Renal pelvis (tissue), 4 donors: ENCODE data around the gene UBR2. TPM values are rescaled to one million over a fixed set of nuclear protein-coding genes. Genes with fewer than 3 reads are reported as not detected.
"Not testable (repeated sequence)": the region's sequence is repeated elsewhere in the genome, so short reads cannot be mapped to it uniquely, and the experiment has no call there.

Experiments
- DNase-seq: peaks from one replicate; pipeline ENCODE4 v3.0.0-alpha.2; 2013
- polyA plus RNA-seq, 3 donors: library from polyadenylated mRNA; unstranded; fragments of 120-200 nt; gene quantifications; one replicate each; pipeline ENCODE4 v1.2.1, GENCODE V29; 2013; ENCODE audit not compliant: insufficient read length in 3 of 3

UBR2 gene
- polyA plus RNA-seq, 3 donors = 25.3 to 35.9 (median 30.7) TPM

DNA sequence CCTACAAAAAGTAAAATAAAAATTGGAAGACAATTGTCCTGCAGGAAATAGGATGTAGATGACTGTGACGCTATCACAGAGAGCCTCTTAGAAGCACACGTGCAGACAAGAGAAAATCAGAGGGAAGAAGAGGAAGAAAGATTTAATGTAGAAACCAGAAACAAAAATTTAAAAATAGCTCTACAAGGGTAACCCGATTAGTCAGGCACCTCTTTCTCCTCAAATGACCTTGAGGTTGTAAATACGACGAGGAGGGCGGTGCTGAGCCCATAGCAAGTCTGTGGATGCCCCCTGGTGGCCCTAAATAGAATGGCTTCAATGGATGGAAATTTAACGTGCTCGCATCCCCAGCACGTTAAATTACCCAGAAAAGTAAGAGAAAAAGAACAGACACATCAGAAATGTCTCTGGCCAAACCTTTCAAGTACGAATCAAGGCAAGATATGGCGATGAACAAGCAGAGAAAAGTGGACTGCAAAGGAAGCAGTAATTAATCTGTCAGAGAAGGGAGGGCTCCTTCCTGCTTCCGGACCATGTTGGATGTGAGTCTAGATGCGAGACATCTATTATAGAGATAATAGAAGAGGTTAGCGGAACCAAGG, 162.8 kb downstream of the UBR2 start:
- peak; percentile 85 for DNase-seq

DNA sequence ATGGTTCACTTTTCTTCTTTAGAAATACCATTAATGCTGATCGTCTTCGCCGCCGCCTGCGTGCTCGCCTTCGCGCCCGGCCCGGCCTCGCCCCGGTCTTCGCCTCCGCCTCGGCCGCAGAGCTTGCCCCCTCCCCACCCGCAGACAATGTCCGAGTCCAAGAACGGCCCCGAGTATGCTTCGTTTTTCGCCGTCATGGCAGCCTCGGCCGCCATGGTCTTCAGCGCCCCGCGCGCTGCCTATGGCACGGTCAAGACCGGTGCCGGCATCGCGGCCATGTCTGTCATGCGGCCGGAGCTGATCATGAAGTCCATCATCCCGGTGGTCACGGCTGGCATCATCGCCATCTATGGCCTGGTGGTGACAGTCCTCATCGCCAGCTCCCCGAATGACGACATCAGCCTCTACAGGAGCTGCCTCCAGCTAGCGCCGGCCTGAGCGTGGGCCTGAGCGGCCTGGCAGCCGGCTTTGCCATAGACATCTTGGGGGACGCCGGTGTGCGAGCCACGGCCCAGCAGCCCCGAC, 163.3 kb downstream of the UBR2 start:
- no peak for DNase-seq

DNA sequence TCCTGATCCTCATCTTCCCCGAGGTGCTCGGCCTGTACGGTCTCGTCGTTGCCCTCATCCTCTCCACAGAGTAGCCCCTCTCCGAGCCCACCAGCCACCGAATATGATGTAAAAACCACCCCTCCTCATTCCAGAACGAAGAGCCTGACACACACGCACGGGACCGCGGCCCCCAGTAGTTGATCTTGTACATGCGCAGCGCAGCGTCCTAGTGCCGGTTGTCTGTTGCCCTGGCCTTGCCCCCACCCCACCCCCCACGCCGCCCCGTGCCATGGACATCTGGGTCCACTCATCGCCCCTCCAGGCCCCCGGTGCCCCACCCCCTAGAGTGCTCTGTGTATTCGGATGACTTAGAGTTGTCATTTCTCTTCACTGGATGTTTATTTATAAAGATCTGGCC, 163.8 kb downstream of the UBR2 start:
- no peak for DNase-seq

DNA sequence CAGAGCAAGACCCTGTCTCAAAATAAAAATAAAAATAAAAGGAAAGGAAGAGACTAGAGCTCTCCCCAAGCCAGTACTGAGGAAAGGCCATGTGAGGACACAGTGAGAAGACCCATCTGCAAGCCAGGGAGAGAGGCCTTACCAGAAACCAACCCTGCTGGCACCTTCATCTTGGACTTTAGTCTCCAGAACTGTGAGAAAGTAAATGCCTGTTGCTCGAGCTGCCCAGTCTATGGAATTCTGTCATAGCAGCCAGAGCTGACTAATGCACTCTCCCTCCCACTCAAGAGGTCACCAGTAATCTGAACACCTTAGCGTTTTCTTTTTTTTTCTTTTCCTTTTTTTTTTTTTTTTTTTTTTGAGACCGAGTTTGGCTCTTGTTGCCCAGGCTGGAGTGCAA, 165.9 kb downstream of the UBR2 start:
- no peak for DNase-seq

DNA sequence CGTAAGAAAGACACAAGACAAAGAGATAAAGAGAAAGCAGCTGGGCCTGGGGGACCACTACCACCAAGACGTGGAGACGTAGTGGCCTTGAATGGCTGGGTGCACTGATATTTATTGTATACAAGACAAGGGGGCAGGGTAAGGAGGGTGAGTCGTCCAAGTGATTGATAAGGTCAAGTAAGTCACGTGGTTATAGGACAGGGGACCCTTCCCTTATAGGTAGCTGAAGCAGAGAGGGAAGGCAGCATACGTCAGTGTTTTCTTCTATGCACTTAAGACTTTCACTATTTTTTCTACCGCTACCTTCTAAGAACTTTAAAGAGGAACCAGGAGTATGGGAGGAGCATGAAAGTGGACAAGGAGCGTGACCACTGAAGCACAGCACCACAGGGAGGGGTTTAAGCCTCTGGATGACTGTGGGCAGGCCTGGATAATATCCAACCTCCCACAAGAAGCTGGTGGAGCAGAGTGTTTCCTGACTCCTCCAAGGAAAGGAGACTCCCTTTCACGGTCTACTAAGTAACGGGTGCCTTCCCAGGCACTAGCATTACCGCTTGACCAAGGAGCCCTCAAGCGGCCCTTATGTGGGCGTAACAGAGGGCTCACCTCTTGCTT, 170.1 kb downstream of the UBR2 start:
- DNase-seq = not testable (repeated sequence)

DNA sequence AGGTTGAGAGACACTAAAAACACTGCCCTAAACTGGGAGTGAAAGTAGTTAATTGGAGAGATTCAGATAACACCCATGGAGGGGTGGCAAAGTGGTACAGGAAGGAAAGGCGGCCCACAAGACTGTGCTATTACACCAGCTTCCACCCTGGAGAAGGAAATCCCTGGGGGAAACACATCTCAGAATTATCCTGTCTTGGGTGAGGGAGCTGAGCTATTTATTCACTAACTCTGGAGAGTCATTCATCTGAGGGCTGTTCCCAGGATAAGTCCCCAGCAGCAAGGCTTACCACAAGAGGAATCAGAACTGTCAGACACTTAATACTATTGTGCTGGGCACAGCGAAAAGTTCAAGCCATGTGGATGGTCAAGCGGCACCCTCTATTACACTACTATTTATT, 172.1 kb downstream of the UBR2 start:
- DNase-seq = no peak

DNA sequence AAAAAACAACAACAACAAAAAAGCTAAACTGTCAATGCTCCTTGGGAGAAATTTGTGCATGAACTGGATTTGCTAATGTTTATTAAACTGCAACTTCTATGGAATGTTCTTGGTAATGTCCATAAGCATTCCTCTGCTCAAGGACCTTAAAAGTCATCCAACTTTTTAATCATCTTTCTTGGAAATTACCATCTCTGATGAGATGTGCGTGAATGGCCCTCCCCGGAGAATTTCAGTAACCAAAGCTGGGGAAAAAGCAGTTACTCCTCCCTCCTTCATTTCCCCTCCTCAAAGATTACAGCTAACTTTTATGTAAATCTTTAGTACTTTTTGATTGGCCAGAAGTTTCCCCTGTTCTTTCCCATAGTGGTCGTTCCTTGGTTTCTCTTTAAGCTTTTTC, 176.9 kb downstream of the UBR2 start:
- no peak for DNase-seq

DNA sequence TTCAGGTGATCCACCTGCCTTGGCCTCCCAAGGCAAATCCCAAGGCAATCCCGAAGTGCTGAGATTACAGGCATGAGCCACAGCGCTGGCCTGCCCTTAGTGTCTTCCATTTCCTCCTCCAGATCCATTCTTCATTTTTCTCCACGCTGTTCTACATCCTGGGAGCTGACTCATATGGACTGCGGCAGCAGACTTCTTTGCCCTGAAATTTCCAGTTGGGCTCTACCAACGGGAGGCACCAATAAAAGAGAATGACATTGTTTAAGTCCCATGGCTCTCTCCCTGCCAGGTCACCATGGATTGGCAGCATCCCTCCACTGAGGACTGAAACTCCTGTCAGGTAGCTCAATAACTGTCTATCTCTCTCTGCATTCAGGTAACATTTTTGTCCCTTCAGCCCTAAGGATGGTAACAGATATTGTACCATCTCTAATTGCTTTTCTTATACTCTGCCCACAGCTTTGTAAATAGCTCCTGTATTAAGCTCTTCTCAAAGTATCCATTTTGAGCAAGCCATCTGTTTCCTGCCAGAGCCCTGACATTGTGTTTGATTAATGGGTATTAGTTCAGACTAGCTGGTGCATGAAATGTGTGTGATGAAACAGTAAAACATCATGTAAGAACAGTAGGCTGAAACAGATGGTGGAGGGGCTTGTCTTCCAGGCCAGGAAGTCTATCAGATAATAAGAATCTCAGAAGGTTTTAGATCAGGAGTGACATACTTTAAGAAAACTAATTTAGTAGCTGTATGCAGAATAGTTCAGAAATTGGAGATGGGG, 178.5 kb downstream of the UBR2 start:
- no peak for DNase-seq

Other genes with a start within 250 kb of the UBR2 start
- 10 to 100 TPM; 14.1 to 18.3 (median 15.8) TPM for gene TRERF1, start 112.1 kb upstream of the UBR2 start, polyA plus RNA-seq
- 1 to 10 TPM; 2.3 to 3.0 (median 2.9) TPM for gene PRPH2, start 158.6 kb downstream of the UBR2 start, polyA plus RNA-seq
- 10 to 100 TPM; 24.3 to 26.1 (median 24.6) TPM for gene TBCC, start 182.1 kb downstream of the UBR2 start, polyA plus RNA-seq
- 10 to 100 TPM; 13.9 to 17.3 (median 15.2) TPM for gene BICRAL, start 218.0 kb downstream of the UBR2 start, polyA plus RNA-seq